Fibroblast of lung (primary cell): ENCODE data around the gene FAM131A. TPM values are rescaled to one million over a fixed set of nuclear protein-coding genes. Genes with fewer than 3 reads are reported as not detected.

Experiments
- DNase-seq, 2 donors: peaks; one replicate each; pipeline versions ENCODE4 v3.0.0 to v3.0.0-alpha.2; 2010; ENCODE audit warnings: low read depth in 2 of 2
- H2AFZ ChIP-seq: 2 replicates; pipeline ENCODE4 v1.5.1; 2012; ENCODE audit warnings: low read length, control low read depth, inconsistent platforms
- H3K27ac ChIP-seq: 2 replicates; pipeline ENCODE4 v1.5.1; 2011; ENCODE audit warnings: low read length, control low read depth; ENCODE audit not compliant: insufficient read depth
- H3K27me3 ChIP-seq: 2 replicates; pipeline ENCODE4 v1.5.1; 2011; ENCODE audit warnings: mild to moderate bottlenecking, low read length; ENCODE audit not compliant: control insufficient read depth, insufficient read depth
- H3K36me3 ChIP-seq: 2 replicates; pipeline ENCODE4 v1.5.1; 2011; ENCODE audit warnings: low read length; ENCODE audit not compliant: control insufficient read depth, insufficient read depth
- H3K4me1 ChIP-seq: 2 replicates; pipeline ENCODE4 v1.5.1; 2011; ENCODE audit warnings: low read length; ENCODE audit not compliant: control insufficient read depth, insufficient read depth; ENCODE audit errors: extremely low read depth
- H3K4me2 ChIP-seq: 2 replicates; pipeline ENCODE4 v1.5.1; 2011; ENCODE audit warnings: low read length, control low read depth; ENCODE audit not compliant: insufficient read depth; ENCODE audit errors: extremely low read depth
- H3K4me3 ChIP-seq, 4 experiments: fragments of 200-600 bp in 1 of 4; sonication (generic) in 1 of 4; replicated peaks in 1 of 4; 2 replicates each; pipeline ENCODE4 v1.5.1; 2011 to 2016; ENCODE audit warnings: low read length in 4 of 4, low read depth in 3 of 4, mild to moderate bottlenecking in 3 of 4, control low read depth in 2 of 4, inconsistent platforms in 1 of 4, mixed read lengths in 1 of 4; ENCODE audit not compliant: insufficient read depth in 1 of 4; ENCODE audit errors: control extremely low read depth in 1 of 4
- H3K79me2 ChIP-seq: 2 replicates; pipeline ENCODE4 v1.5.1; 2012; ENCODE audit warnings: mild to moderate bottlenecking, low read length, inconsistent platforms; ENCODE audit not compliant: control insufficient read depth, insufficient read depth
- H3K9ac ChIP-seq: 2 replicates; pipeline ENCODE4 v1.5.1; 2011; ENCODE audit warnings: mild to moderate bottlenecking, low read length, control low read depth; ENCODE audit not compliant: insufficient read depth
- H3K9me3 ChIP-seq: 2 replicates; pipeline ENCODE4 v1.5.1; 2012; ENCODE audit warnings: low read depth, low read length; ENCODE audit not compliant: control insufficient read depth, insufficient read depth
- H4K20me1 ChIP-seq: 2 replicates; pipeline ENCODE4 v1.5.1; 2011; ENCODE audit warnings: low read length; ENCODE audit not compliant: control insufficient read depth, insufficient read depth; ENCODE audit errors: extremely low read depth
- CTCF ChIP-seq, 2 donors: IDR thresholded peaks in 1 of 2; conservative IDR thresholded peaks in 1 of 2; 1 replicate in 1 of 2; 2 replicates in 1 of 2; pipeline ENCODE4 v1.5.1; 2011 to 2012; ENCODE audit warnings: low read length in 2 of 2, control low read depth in 1 of 2, inconsistent platforms in 1 of 2, low read depth in 1 of 2, mild to moderate bottlenecking in 1 of 2
- EZH2 ChIP-seq: IDR thresholded peaks from 2 replicates; pipeline ENCODE4 v1.5.1; 2012; ENCODE audit warnings: low read length, control low read depth, mild to moderate bottlenecking; ENCODE audit errors: missing control alignments
- polyA plus RNA-seq, 2 donors: library from polyadenylated mRNA; depleted of rRNA in 1 of 2; stranded (reverse) in 1 of 2; unstranded in 1 of 2; fragments of >200 nt; gene quantifications; 2 replicates each; pipeline ENCODE4 v1.2.1, GENCODE V29; 2011 to 2012; ENCODE audit warnings: missing spikeins in 1 of 2
- total RNA-seq: library from RNA; depleted of rRNA; stranded (reverse); fragments of >200 nt; gene quantifications from 2 replicates; pipeline ENCODE4 v1.2.1, GENCODE V29; 2014

FAM131A gene
- total and polyA plus RNA-seq, 2 donors (not counting 1 experiment from before 2014, with no cell fraction given): 9.3 to 22.3 TPM

- H3K79me2 ChIP-seq: peaks cover 16% of the 10 kb centered on the region
- H2AFZ ChIP-seq: peak overlapping the region; percentile 90
- DNase-seq: peak; percentile 95 to 98
- TF ChIP-seq EZH2 (no peak), CTCF (conservative IDR thresholded peaks at IDR 0.05 in 1 of 2, IDR thresholded peaks at IDR 0.05 in 1 of 2; ENCODE audit: low read depth in 1 of 2, low read length in 2 of 2) (peak; percentile 51 to 73)
- H3K9me3 ChIP-seq: no peaks in the 10 kb centered on the region
- peak overlapping the region; percentile 71 for H3K4me2 ChIP-seq
- H3K4me1 ChIP-seq: peaks cover 7% of the 10 kb centered on the region
- peak overlapping the region; percentile 84 to 93 (median 86) for H3K4me3 ChIP-seq
- peak overlapping the region; percentile 96 for H3K9ac ChIP-seq
- H3K27me3 ChIP-seq: no peaks in the 10 kb centered on the region
- no peaks in the 10 kb centered on the region for H4K20me1 ChIP-seq
- H3K27ac ChIP-seq: peak overlapping the region; percentile 97
- H3K36me3 ChIP-seq: peaks cover 6% of the 10 kb centered on the region
Observed at GRCh38 chr3:184362668-184363546, 25.5 kb downstream of the FAM131A start.

GRCh38 chr3:184366619-184367289 is 29.4 kb downstream of the FAM131A start:
- H3K36me3 ChIP-seq: peaks cover 10% of the 10 kb centered on the region
- peaks cover 5% of the 10 kb centered on the region for H3K4me1 ChIP-seq
- no peak overlapping the region for H3K9ac ChIP-seq
- no peak overlapping the region for H2AFZ ChIP-seq
- peaks cover 13% of the 10 kb centered on the region for H3K79me2 ChIP-seq
- H3K27me3 ChIP-seq: no peaks in the 10 kb centered on the region
- H3K27ac ChIP-seq: no peak overlapping the region
- DNase-seq: peak; percentile 36 to 67
- no peak for TF ChIP-seq EZH2
- H3K4me2 ChIP-seq: peak overlapping the region; percentile 27
- no peaks in the 10 kb centered on the region for H3K9me3 ChIP-seq
- H3K4me3 ChIP-seq: no peak overlapping the region
- no peaks in the 10 kb centered on the region for H4K20me1 ChIP-seq

- peaks cover 10% of the 10 kb centered on the region for H3K36me3 ChIP-seq
- no peak overlapping the region for H3K4me3 ChIP-seq
- H2AFZ ChIP-seq: no peak overlapping the region
- DNase-seq: no peak
- no peaks in the 10 kb centered on the region for H3K9me3 ChIP-seq
- no peak overlapping the region for H3K9ac ChIP-seq
- H4K20me1 ChIP-seq: no peaks in the 10 kb centered on the region
- TF ChIP-seq CTCF (conservative IDR thresholded peaks at IDR 0.05 in 1 of 2, IDR thresholded peaks at IDR 0.05 in 1 of 2; ENCODE audit: low read depth in 1 of 2, low read length in 2 of 2) (no peak), EZH2 (no peak)
- H3K79me2 ChIP-seq: peaks cover 13% of the 10 kb centered on the region
- no peak overlapping the region for H3K4me2 ChIP-seq
- H3K4me1 ChIP-seq: peaks cover 5% of the 10 kb centered on the region
- H3K27me3 ChIP-seq: no peaks in the 10 kb centered on the region
- no peak overlapping the region for H3K27ac ChIP-seq
Observed at GRCh38 chr3:184368116-184368515, 30.7 kb downstream of the FAM131A start.
